NT2/D1 (cell line): ENCODE results near the gene CDADC1.

Experiments used
- YY1 ChIP-seq: IDR thresholded peaks from 2 replicates; pipeline ENCODE4 v1.6.1; 2011; ENCODE audit not compliant: insufficient read length, insufficient read depth
- ZNF274 ChIP-seq: IDR thresholded peaks from 2 replicates; pipeline ENCODE4 v1.6.1; 2011; ENCODE audit warnings: mild to moderate bottlenecking, low read depth, low read length

DNA sequence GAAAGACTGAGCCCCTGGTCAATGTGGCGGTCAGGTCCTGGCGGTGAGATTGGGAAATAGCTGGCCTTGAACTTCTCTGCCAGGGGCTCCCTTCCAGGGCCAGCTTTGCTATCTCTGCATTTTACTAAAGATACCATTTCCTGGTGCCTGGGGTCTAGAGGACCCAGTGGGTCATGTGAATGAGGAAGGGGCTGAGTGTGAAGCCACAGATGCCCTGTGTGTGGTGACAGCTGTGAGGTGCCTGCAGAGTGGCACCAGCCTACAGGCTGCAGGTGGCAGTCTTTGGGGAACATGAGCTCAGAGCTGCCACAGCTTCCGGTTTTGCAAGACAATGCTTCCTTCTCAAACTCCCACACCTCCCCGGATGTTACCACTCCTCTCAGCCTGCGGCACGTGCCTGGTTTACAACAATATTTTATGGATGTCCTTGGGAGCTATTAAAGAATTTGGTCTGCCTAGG is 32.8 kb upstream of the CDADC1 start:
- no peak for TF ChIP-seq YY1
- no peak for TF ChIP-seq ZNF274
